ENCODE data around the gene TH.

The TH gene

DNA sequence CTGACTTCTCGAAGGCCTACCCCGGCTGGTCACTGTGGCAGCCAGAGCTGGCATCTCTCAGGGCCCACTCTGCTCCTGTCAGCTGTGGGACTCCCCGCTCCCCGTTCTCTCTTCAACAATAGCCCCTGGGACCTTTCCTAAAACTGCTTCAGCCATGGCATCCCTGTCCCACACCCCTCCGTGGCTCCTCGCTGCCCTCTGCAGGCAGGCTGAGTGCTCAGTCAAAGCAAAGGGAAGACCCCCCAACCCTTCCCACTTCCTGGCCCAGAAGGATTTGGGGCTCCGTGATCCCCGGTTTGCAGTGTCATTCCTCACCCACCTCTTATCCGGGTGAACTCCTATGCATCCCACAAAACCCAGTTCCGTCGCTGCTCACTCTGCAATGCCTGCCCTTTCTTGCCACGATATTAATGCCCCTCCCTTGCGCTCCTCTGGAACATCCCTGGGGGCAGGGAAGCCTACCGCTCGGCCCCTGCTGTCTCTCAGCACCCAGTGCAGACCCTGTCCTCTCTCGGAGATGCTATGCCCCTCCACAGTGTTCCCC is 1.6 kb upstream of the TH start:
- no peak for DNase-seq (ENCODE audit: low read depth)
- H3K4me3 ChIP-seq (ENCODE audit: low read depth, low read length) = no peak overlapping the region
- in situ Hi-C loops (cut with HindIII; ENCODE audit: low sequenced_read_pairs) = no loop called here
- TF ChIP-seq, protein P1, sequence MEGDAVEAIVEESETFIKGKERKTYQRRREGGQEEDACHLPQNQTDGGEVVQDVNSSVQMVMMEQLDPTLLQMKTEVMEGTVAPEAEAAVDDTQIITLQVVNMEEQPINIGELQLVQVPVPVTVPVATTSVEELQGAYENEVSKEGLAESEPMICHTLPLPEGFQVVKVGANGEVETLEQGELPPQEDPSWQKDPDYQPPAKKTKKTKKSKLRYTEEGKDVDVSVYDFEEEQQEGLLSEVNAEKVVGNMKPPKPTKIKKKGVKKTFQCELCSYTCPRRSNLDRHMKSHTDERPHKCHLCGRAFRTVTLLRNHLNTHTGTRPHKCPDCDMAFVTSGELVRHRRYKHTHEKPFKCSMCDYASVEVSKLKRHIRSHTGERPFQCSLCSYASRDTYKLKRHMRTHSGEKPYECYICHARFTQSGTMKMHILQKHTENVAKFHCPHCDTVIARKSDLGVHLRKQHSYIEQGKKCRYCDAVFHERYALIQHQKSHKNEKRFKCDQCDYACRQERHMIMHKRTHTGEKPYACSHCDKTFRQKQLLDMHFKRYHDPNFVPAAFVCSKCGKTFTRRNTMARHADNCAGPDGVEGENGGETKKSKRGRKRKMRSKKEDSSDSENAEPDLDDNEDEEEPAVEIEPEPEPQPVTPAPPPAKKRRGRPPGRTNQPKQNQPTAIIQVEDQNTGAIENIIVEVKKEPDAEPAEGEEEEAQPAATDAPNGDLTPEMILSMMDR (IDR thresholded peaks at IDR 0.05; ENCODE audit: low read depth, low read length, missing control alignments) = peak; percentile 66

DNA sequence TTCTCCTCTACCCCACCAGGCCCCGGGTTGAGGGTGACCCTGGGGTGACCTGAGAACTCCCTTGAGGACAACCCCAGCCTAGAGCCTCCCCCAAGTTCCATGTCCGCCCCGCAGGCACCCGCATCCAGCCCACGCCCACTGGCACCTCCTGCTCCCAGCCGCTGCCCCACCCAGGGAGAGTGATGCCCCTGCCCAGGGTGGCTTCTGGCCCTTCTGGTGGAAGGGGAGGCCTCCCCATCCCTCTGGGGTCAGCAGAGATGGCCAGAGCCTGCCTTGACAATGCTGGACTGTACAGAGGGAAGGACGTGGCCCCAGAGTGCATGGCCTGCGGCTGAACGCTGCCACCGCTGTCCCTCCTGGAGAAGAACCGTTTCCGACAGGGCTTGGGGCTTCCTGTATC is 1.1 kb upstream of the TH start:
- no peak overlapping the region for H3K4me3 ChIP-seq (ENCODE audit: low read depth, low read length)
- DNase-seq (ENCODE audit: low read depth) = no peak
- in situ Hi-C loops (cut with HindIII; ENCODE audit: low sequenced_read_pairs) = no loop called here
- TF ChIP-seq, protein P1 (IDR thresholded peaks at IDR 0.05; ENCODE audit: low read depth, low read length, missing control alignments) = no peak

DNA sequence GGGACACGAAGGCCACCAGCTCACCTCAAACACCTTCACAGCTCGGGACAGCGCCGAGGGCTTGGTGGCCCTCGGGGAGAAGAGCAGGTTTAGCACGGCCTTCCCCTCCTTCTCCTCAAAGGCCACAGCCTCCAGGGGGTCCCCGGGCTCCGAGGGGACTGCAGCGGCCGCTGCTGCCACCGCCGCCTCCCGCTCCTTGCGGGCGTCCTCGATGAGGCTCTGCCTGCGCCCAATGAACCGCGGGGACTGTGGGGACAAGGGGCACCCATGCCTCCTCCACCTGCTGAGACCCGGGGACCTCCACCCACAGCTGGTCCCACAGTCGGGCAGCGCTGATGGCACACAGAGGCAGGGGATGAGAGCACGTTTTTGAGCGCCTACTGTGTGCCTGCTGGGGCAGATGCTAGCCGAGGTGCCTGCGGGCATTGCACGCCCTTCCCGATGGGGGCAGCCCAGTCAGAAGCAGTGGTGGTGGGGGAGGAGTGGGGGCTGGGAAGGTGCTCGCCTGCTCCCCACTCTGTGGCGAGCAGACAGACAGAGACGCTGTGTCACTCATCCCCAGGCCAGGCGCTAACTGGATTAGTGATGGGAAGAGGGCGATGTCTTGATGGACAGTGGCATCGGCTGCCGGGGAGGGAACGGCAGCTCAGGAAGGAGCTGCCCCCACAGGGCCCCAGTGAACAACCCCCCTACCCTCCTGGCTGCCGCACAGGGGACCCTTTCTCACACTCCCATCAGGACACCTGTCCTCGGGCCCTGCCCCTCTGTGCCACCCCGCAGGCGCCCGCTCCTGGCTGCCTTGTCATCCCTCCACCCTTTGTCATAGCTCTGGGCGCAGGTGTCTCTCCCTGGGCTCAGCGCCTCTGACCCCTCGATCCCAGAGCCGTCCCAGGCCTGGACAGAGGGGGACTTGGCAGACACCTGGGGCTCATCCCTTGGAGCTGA is 1.7 kb downstream of the TH start:
- no peak overlapping the region for H3K4me3 ChIP-seq (ENCODE audit: low read depth, low read length)

GRCh38 chr11:2169005-2169378 is 2.6 kb downstream of the TH start:
- in situ Hi-C loops (cut with HindIII; ENCODE audit: low sequenced_read_pairs) = no loop called here
- no peak overlapping the region for H3K4me3 ChIP-seq (ENCODE audit: low read depth, low read length)
- no peak for DNase-seq (ENCODE audit: low read depth)
- TF ChIP-seq, protein P1 (IDR thresholded peaks at IDR 0.05; ENCODE audit: low read depth, low read length, missing control alignments) = no peak

More for the DNA sequence above, 1.7 kb downstream of the TH start:
- in situ Hi-C loops (cut with HindIII; ENCODE audit: low sequenced_read_pairs) = no loop called here
- TF ChIP-seq, protein P1 (IDR thresholded peaks at IDR 0.05; ENCODE audit: low read depth, low read length, missing control alignments) = no peak
- no peak for DNase-seq (ENCODE audit: low read depth)

DNA sequence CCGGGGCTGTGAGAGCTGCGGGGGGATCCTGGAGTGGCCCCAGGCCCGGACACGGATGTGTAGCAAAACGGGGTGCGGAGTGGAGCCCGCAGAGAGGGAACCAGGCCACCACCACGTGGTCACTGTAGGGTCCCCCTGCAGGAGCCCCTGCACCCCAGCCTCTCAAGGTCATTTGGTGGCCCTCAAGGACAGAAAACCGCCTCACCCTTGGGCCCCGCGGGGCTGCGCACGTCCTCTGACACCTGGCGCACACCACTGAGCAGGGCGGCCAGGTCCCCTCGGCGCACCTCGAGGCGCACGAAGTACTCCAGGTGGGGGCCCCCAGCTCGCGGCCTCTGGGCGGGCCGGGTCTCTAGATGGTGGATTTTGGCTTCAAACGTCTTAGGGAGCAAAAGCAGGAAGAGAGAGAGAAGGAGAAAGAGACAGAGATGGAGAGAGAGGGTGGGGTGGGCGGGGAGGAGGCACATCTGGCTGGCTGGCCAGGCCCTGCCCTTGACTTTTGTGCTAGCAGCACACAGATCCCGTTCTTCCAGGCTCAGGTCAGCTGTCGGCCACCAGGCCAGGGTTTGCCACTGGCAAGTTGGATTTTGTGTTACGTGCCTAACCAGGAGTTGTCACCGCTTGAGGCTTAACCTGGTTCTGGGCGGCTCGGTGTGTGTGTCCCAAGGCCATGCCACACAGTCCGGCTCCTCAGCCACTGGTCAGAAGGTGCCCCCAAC is 3.2 kb downstream of the TH start:
- no peak for DNase-seq (ENCODE audit: low read depth)
- no peak overlapping the region for H3K4me3 ChIP-seq (ENCODE audit: low read depth, low read length)
- in situ Hi-C loops (cut with HindIII; ENCODE audit: low sequenced_read_pairs) = no loop called here
- TF ChIP-seq, protein P1 (IDR thresholded peaks at IDR 0.05; ENCODE audit: low read depth, low read length, missing control alignments) = no peak

Data from astrocyte of the cerebellum (primary cell).